WTC11 (cell line): ENCODE data around the gene CLIC3.

Experiments
- ATF6 ChIP-seq: sonication (generic); formaldehyde crosslinking; IDR thresholded peaks from 2 replicates; pipeline ENCODE4 v1.8.1; 2023; ENCODE audit warnings: mild to moderate bottlenecking, missing genetic modification reagents
- CTCF ChIP-seq: fragments of 200-600 bp; IDR thresholded peaks from 2 replicates; pipeline ENCODE4 v1.8.0; 2022; ENCODE audit warnings: antibody characterized with exemption
- MLX ChIP-seq: sonication (generic); formaldehyde crosslinking; IDR thresholded peaks from 2 replicates; pipeline ENCODE4 v1.8.1; 2023; ENCODE audit warnings: mild to moderate bottlenecking, missing genetic modification reagents, moderate library complexity
- TF ChIP-seq, protein P1 (sequence below): sonication (generic); formaldehyde crosslinking; IDR thresholded peaks from 2 replicates; pipeline ENCODE4 v1.8.0; 2022; ENCODE audit warnings: mild to moderate bottlenecking, missing genetic modification reagents
- TF ChIP-seq, protein P2 (sequence below): sonication (generic); formaldehyde crosslinking; IDR thresholded peaks from 2 replicates; pipeline ENCODE4 v1.8.1; 2022; ENCODE audit warnings: low read depth, missing genetic modification reagents, borderline replicate concordance

DNA sequence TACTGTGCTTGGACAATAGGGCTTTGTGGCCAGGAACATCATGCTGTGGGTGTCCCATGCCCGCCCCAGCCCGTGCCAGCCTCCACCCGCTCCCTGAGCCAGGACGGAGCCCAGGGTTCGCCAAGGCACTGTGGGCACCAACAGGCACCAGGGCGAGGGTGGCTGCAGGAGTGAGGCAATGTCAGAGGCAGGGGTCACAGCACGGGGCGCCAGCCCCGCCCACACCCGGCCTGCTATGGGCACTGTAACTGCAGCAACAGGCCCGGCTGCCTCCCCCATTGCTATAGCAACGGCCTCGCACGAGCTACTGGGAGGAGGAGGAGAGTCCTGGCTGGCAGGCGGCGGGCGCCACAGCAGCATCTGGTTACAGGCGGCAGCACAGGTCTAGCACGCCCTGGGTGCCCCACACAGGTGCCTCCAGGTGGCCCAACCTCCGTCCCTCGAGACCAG lies 29.2 kb upstream of the CLIC3 start:
- TF ChIP-seq, protein P1, sequence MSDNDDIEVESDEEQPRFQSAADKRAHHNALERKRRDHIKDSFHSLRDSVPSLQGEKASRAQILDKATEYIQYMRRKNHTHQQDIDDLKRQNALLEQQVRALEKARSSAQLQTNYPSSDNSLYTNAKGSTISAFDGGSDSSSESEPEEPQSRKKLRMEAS = no peak
- TF ChIP-seq, protein P2, sequence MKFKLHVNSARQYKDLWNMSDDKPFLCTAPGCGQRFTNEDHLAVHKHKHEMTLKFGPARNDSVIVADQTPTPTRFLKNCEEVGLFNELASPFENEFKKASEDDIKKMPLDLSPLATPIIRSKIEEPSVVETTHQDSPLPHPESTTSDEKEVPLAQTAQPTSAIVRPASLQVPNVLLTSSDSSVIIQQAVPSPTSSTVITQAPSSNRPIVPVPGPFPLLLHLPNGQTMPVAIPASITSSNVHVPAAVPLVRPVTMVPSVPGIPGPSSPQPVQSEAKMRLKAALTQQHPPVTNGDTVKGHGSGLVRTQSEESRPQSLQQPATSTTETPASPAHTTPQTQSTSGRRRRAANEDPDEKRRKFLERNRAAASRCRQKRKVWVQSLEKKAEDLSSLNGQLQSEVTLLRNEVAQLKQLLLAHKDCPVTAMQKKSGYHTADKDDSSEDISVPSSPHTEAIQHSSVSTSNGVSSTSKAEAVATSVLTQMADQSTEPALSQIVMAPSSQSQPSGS (CRISPR knock-in tag) = no peak
- TF ChIP-seq MLX (CRISPR knock-in tag) = no peak
- no peak for TF ChIP-seq CTCF
- TF ChIP-seq ATF6 (CRISPR knock-in tag) = no peak
